Lung (tissue), 12 donors: Measurements from ENCODE around the gene HPS3. TPM values are rescaled to one million over a fixed set of nuclear protein-coding genes. Genes with fewer than 3 reads are reported as not detected.
A peak's percentile ranks its signal among the peaks of the same experiment; 100 is the strongest.

Experiments
- ATAC-seq: fragments of 200-7000 bp; cut with Tn5 transposase; one replicate; pipeline ENCODE4 v1.9.1; 2020; ENCODE audit warnings: moderate number of reproducible peaks; ENCODE audit not compliant: insufficient read depth, low FRiP score
- DNase-seq, 3 donors: peaks; one replicate each; pipeline ENCODE4 v3.0.0-alpha.2; 2013 to 2017
- H3K27ac ChIP-seq, 2 donors: one replicate each; pipeline ENCODE4 v1.5.1; 2013; ENCODE audit warnings: mild to moderate bottlenecking in 2 of 2, moderate library complexity in 2 of 2, control low read depth in 1 of 2, inconsistent platforms in 1 of 2, low read depth in 1 of 2, low read length in 1 of 2
- H3K27me3 ChIP-seq, 3 donors: one replicate each; pipeline ENCODE4 v1.5.1; 2013; ENCODE audit warnings: low read length in 2 of 3; ENCODE audit not compliant: control insufficient read depth in 3 of 3, insufficient read depth in 3 of 3
- H3K36me3 ChIP-seq, 4 donors: one replicate each; pipeline ENCODE4 v1.5.1; 2013; ENCODE audit warnings: low read length in 4 of 4, mild to moderate bottlenecking in 1 of 4, moderate library complexity in 1 of 4; ENCODE audit not compliant: control insufficient read depth in 4 of 4, insufficient read depth in 4 of 4
- H3K4me1 ChIP-seq, 5 donors: one replicate each; pipeline ENCODE4 v1.5.1; 2013; ENCODE audit warnings: low read length in 5 of 5, mild to moderate bottlenecking in 2 of 5, moderate library complexity in 1 of 5; ENCODE audit not compliant: control insufficient read depth in 5 of 5, insufficient read depth in 5 of 5
- H3K4me3 ChIP-seq: one replicate; pipeline ENCODE4 v1.5.1; 2013; ENCODE audit warnings: mild to moderate bottlenecking, control low read depth, moderate library complexity
- H3K9ac ChIP-seq, 2 donors: one replicate each; pipeline ENCODE4 v1.5.1; 2013; ENCODE audit warnings: low read length in 2 of 2, control low read depth in 1 of 2; ENCODE audit not compliant: insufficient read depth in 1 of 2
- H3K9me3 ChIP-seq, 4 donors: one replicate each; pipeline ENCODE4 v1.5.1; 2013; ENCODE audit warnings: low read length in 3 of 4, mild to moderate bottlenecking in 1 of 4, moderate library complexity in 1 of 4; ENCODE audit not compliant: control insufficient read depth in 4 of 4, insufficient read depth in 3 of 4
- CTCF ChIP-seq: IDR thresholded peaks from 2 replicates; pipeline ENCODE4 v1.5.1; 2012; ENCODE audit warnings: mild to moderate bottlenecking; ENCODE audit errors: control extremely low read depth, extremely low read depth
- WGBS, 2 donors: extraction: QIAGEN DNeasy Blood & Tissue Kit; methylation state at CpG; one replicate each; pipeline ENCODE4 v1.1.7; 2013; 5-methylcytosine and 5-hydroxymethylcytosine counted together
- polyA plus RNA-seq, 2 donors: library from polyadenylated mRNA; stranded (reverse); fragments of 200-250 nt; gene quantifications; one replicate each; pipeline ENCODE4 v1.2.1, GENCODE V29; 2013
- total RNA-seq, 2 donors: library from RNA; depleted of rRNA in 1 of 2; stranded (reverse); fragments of >200 nt in 1 of 2; gene quantifications; one replicate each; pipeline ENCODE4 v1.2.1, GENCODE V29; 2014 to 2021
- donor health status: control.
- donor health status: control.
- donor health status: Bipolar disorder and iron deficiency.
- donor health status: healthy.
- donor health status: DM: yes; HTN: yes; CAD: no.

HPS3 gene
- total and polyA plus RNA-seq, 4 donors = 9.3 to 43.7 (median 15.9) TPM

GRCh38 chr3:149122721-149123578, 6.5 kb upstream of the HPS3 start:
- ATAC-seq (no peak), DNase-seq (no peak)
- no peaks in the 10 kb centered on the region for H3K9me3 ChIP-seq
- 77 to 82% methylated on average over 4 of the region's 4 CpGs for WGBS, 2 donors
- H3K4me1 ChIP-seq = no peaks in the 10 kb centered on the region
- no peak overlapping the region for H3K9ac ChIP-seq
- TF ChIP-seq CTCF = no peak
- H3K36me3 ChIP-seq = no peaks in the 10 kb centered on the region
- no peak overlapping the region for H3K27ac ChIP-seq
- H3K4me3 ChIP-seq = no peak overlapping the region
- no peaks in the 10 kb centered on the region for H3K27me3 ChIP-seq

DNA sequence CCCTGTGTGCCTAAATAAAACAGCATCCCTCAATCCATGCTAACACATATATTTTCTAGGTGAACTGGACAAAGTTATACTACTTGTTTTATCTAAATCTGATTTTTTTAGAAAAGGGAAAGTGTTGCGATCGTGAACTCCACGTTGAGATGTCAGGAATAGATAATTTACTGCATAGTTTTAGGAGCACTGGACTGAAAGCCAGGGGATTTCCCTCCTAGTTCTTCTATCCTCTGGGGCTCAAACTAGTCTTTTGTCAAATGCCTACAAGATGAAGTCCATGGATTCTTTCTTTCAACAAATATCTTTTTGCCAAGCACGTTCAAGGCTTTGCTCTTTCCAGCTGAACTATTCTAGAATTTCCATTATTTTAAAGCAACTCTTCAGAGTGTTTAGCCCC, 617 bp upstream of the HPS3 start:
- ATAC-seq (no peak), DNase-seq (no peak)
- WGBS, 2 donors = 9 to 13% methylated on average over 4 of the region's 4 CpGs
- H3K9me3 ChIP-seq = no peaks in the 10 kb centered on the region
- peak overlapping the region; percentile 10 to 72 for H3K27ac ChIP-seq
- H3K36me3 ChIP-seq = peaks cover 0 to 2% (median under 1%) of the 10 kb centered on the region in 4 donors
- H3K9ac ChIP-seq = peak overlapping the region in 1 of 2 donors; percentile 92
- H3K4me3 ChIP-seq = no peak overlapping the region
- H3K27me3 ChIP-seq = no peaks in the 10 kb centered on the region
- no peak for TF ChIP-seq CTCF
- peaks cover 0 to 22% (median 4%) of the 10 kb centered on the region in 5 donors for H3K4me1 ChIP-seq

DNA sequence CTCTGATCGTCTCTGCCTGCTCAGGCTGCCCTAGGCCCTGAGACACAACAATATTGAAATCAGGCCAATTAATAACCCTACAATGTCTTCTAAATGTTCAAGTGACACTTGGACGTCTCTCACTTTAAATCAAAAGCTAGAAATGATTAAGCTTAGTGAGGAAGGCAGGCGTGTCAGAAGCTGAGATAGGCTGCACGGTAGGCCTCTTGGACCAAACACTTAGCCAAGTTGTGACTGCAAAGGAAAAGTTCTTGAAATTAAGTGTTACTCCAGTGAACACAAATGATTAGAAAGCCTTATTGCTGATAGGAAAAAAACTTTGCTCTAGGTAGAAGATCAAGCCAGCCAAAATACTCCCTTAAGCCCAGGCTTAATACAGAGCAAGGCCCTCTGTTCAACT, 2.2 kb downstream of the HPS3 start:
- no peak for TF ChIP-seq CTCF
- no peak overlapping the region for H3K27ac ChIP-seq
- peak; percentile 21 to 50 (median 44) for DNase-seq

More for the DNA sequence above, 2.2 kb downstream of the HPS3 start:
- Histone ChIP-seq H3K4me3 (no peak overlapping the region), H3K36me3 (peaks cover 0 to 3% (median 2%) of the 10 kb centered on the region in 4 donors), H3K9me3 (no peaks in the 10 kb centered on the region), H3K4me1 (peaks cover 0 to 22% (median 4%) of the 10 kb centered on the region in 5 donors), H3K9ac (no peak overlapping the region), H3K27me3 (no peaks in the 10 kb centered on the region)
- WGBS, 2 donors = 40 to 72% methylated on average over 4 of the region's 4 CpGs
- no peak for ATAC-seq
